HS-5 (cell line): ENCODE data around the gene OR1E2.
"Not testable (repeated sequence)": the region's sequence is repeated elsewhere in the genome, so short reads cannot be mapped to it uniquely, and the experiment has no call there.

Experiments used
- DNase-seq: peaks from one replicate; pipeline ENCODE4 v3.0.0-alpha.2; 2012; ENCODE audit warnings: low read depth

Gene OR1E2

DNA sequence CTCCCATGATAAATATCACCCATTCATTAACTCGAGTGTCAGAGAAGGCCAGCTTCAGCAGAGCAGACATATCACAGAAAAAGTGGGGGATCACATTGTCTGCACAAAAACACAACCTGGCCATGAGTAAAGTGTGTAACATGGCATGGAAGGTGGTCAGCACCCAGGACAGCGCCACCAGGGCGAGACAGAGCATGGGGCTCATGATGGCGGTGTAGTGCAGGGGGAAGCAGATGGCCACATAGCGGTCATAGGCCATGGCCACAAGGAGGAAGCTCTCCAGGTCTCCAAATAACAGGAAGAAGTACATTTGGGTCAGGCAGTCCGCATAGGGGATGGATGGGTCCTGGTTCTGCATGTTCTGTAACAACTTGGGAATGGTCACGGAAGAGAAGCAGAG is 35.8 kb downstream of the OR1E2 start:
- DNase-seq: not testable (repeated sequence)

DNA sequence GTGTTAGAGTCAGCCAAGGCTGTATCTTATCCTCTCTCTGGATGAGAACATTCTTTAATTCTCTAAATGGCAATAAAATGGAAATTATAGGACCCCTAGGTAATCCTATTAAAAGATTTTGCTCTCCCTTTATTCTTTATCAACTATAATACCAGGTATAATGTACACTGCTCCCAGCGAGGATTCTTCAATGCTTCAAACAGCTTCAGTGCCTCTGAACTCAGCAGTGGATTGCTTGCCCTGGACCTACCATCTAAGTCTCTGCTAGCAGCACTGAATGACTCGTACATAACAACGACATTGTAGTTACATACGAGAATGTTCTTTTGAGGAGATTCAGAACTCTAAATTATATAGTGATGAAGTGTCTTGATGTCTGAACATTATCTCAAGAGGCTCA is 43.9 kb downstream of the OR1E2 start:
- no peak for DNase-seq

DNA sequence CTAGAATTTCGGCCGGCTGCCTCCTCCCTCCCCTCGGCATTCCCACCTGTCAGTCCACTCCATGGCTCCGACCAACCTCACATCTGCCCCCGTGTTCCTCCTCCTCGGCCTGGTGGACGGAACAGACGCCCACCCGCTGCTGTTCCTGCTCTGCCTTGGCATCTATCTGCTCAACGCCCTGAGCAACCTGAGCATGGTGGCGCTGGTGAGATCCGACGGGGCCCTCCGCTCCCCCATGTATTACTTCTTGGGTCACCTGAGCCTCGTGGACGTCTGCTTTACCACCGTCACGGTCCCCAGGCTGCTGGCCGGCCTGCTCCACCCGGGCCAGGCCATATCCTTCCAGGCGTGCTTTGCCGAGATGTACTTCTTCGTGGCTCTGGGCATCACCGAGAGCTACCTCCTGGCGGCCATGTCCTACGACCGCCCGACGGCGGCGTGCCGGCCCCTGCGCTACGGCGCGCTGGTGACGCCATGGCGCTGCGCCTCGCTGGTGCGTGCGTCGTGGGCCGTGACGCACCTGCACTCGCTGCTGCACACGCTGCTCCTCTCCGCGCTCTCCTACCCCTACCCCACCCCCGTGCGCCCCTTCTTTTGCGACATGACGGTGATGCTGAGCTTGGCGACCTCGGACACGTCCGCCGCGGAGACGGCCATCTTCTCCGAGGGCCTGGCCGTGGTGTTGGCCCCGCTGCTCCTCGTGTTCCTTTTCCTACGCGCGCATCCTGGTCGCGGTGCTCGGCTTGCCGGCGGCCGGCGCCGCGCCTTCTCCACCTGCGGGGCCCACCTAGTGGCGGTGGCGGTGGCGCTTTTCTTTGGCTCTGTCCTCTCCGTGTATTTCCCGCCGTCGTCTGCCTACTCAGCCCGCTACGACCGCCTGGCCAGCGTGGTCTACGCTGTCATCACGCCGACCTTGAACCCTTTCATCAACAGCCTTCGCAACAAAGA is 47.5 kb downstream of the OR1E2 start, which contains the start of gene OR3A2:
OR3A2 (minus strand) TSS at position 440 of the 948 bp plus-strand sequence.
- DNase-seq: no peak
